HepG2 (cell line): ENCODE results near the gene BCAS1. TPM values are rescaled to one million over a fixed set of nuclear protein-coding genes. Genes with fewer than 3 reads are reported as not detected.

ENCODE experiments used
- DNMT1 ChIP-seq: sonication (generic); formaldehyde crosslinking; IDR thresholded peaks from 2 replicates; pipeline ENCODE4 v1.5.1; 2020; ENCODE audit warnings: mild to moderate bottlenecking, missing genetic modification reagents
- HMG20A ChIP-seq: IDR thresholded peaks from 2 replicates; pipeline ENCODE4 v1.6.1; 2016; ENCODE audit warnings: borderline replicate concordance
- JUNB ChIP-seq: sonication (generic); formaldehyde crosslinking; IDR thresholded peaks from 2 replicates; pipeline ENCODE4 v1.8.0; 2022; ENCODE audit warnings: missing genetic modification reagents, mild to moderate bottlenecking, borderline replicate concordance
- KIAA2018 ChIP-seq: sonication (generic); formaldehyde crosslinking; IDR thresholded peaks from 2 replicates; pipeline ENCODE4 v1.5.0; 2020; ENCODE audit warnings: mild to moderate bottlenecking, missing genetic modification reagents, borderline replicate concordance
- KLF16 ChIP-seq, 2 experiments: sonication (generic) in 1 of 2; formaldehyde crosslinking in 1 of 2; IDR thresholded peaks; 2 replicates each; pipeline versions ENCODE4 v1.6.1 to v1.8.0; 2016 to 2023; ENCODE audit warnings: missing genetic modification reagents in 2 of 2, missing compliant biosample characterization in 1 of 2
- MBD4 ChIP-seq: IDR thresholded peaks from 2 replicates; pipeline ENCODE4 v1.6.1; 2012; ENCODE audit warnings: low read length, inconsistent platforms, borderline replicate concordance
- NFKBIZ ChIP-seq: IDR thresholded peaks from 2 replicates; pipeline ENCODE4 v1.6.1; 2018; ENCODE audit warnings: missing genetic modification reagents, missing compliant biosample characterization
- NFYB ChIP-seq: sonication (generic); formaldehyde crosslinking; IDR thresholded peaks from 2 replicates; pipeline ENCODE4 v1.4.0; 2020; ENCODE audit warnings: missing genetic modification reagents
- PATZ1 ChIP-seq: sonication (generic); formaldehyde crosslinking; IDR thresholded peaks from 2 replicates; pipeline ENCODE4 v1.4.0; 2020; ENCODE audit warnings: missing genetic modification reagents
- RFX1 ChIP-seq: fragments of 450-650 bp; IDR thresholded peaks from 2 replicates; pipeline ENCODE4 v1.6.1; 2017
- SMYD3 ChIP-seq: sonication (generic); formaldehyde crosslinking; IDR thresholded peaks from 2 replicates; pipeline ENCODE4 v1.8.1; 2023; ENCODE audit warnings: mild to moderate bottlenecking, missing genetic modification reagents
- TRIM22 ChIP-seq: fragments of 450-650 bp; IDR thresholded peaks from 2 replicates; pipeline ENCODE4 v1.6.1; 2017
- TRIM24 ChIP-seq: sonication (generic); formaldehyde crosslinking; IDR thresholded peaks from 2 replicates; pipeline ENCODE4 v1.8.0; 2022; ENCODE audit warnings: mild to moderate bottlenecking, missing genetic modification reagents
- ZFP36L1 ChIP-seq: sonication (generic); formaldehyde crosslinking; IDR thresholded peaks from 2 replicates; pipeline ENCODE4 v1.8.0; 2022; ENCODE audit warnings: mild to moderate bottlenecking, missing genetic modification reagents, moderate library complexity
- ZNF460 ChIP-seq: sonication (generic); formaldehyde crosslinking; IDR thresholded peaks from 2 replicates; pipeline ENCODE4 v1.5.1; 2020; ENCODE audit warnings: missing genetic modification reagents, mild to moderate bottlenecking, borderline replicate concordance
- ZNF510 ChIP-seq: sonication (generic); formaldehyde crosslinking; IDR thresholded peaks from 2 replicates; pipeline ENCODE4 v1.4.0; 2020; ENCODE audit warnings: low read depth, mild to moderate bottlenecking, missing genetic modification reagents
- ZNF546 ChIP-seq: sonication (generic); formaldehyde crosslinking; conservative IDR thresholded peaks from 2 replicates; pipeline ENCODE4 v1.8.1; 2023; ENCODE audit warnings: mild to moderate bottlenecking, missing genetic modification reagents
- ZNF737 ChIP-seq: sonication (generic); formaldehyde crosslinking; IDR thresholded peaks from 2 replicates; pipeline ENCODE4 v1.5.0; 2020; ENCODE audit warnings: missing genetic modification reagents, mild to moderate bottlenecking, borderline replicate concordance
- ZNF775 ChIP-seq: sonication (generic); formaldehyde crosslinking; IDR thresholded peaks from 2 replicates; pipeline ENCODE4 v1.4.0; 2020; ENCODE audit warnings: missing genetic modification reagents, mild to moderate bottlenecking, moderate library complexity, borderline replicate concordance
- ZNF780A ChIP-seq: sonication (generic); formaldehyde crosslinking; IDR thresholded peaks from 2 replicates; pipeline ENCODE4 v1.8.0; 2022; ENCODE audit warnings: mild to moderate bottlenecking, missing genetic modification reagents, moderate library complexity
- polyA plus RNA-seq, 8 experiments: library from polyadenylated mRNA; depleted of rRNA in 3 of 8; stranded (reverse) in 7 of 8; unstranded in 1 of 8; fragments of >200 nt; fragmentation: Illumina TruSeq in 4 of 8; extraction: Trizol in 4 of 8; gene quantifications; 2 replicates each; pipeline versions ENCODE4 v1.2.1 to v1.2.3, GENCODE V29; 2011 to 2016; ENCODE audit warnings: low read depth in 4 of 8, missing spikeins in 1 of 8, mixed read lengths in 1 of 8; ENCODE audit not compliant: insufficient read depth in 1 of 8
- total RNA-seq, 5 experiments: library from RNA; depleted of rRNA; stranded (reverse); fragments of >200 nt; fragmentation: Illumina TruSeq; extraction: Trizol; gene quantifications; 2 replicates each; pipeline ENCODE4 v1.2.3, GENCODE V29; 2016; ENCODE audit warnings: low read depth in 1 of 5

The BCAS1 gene
- total and polyA plus RNA-seq, 2 of the 13 experiments (the other 11 are each of a cell fraction or from before 2014, with no cell fraction given): 0.55 to 0.91 TPM

DNA sequence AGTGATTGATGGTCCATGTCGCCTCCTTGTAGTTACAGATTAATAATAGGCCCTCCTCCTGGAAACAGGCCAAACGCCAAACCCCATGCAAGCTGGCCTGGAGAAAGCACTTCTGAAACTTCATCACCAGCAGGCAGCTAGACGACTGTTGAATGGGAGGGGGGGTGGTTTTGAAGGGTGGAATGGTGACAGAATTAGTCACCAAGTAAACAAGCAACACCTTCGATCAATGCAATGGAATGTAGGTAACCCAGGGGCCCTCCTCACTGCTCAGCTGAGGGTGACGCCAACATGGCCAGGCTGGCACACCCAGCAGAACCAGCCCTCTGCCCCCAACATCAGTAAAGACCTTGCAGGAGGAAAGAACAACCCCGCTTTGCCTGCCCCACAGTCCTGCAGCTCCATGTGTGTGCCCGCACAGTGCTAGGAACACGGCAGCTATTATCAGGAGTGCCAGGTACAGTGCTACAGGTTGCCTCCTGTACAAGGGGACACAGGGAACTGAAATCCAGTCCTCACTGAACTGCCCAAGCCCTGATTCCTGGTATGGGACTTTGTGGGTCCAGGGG lies 2.7 kb downstream of the BCAS1 start (continued):
- TF ChIP-seq KIAA2018 (CRISPR knock-in tag) (no peak), HMG20A (CRISPR knock-in tag) (peak; percentile 93; the same call in 1 of the 2 replicates), ZNF546 (CRISPR knock-in tag) (0 out of 2 replicates have a peak, but pooled peaks have one; percentile 63), NFKBIZ (CRISPR knock-in tag) (peak; percentile 87), SMYD3 (no peak), ZNF775 (CRISPR knock-in tag) (no peak), RFX1 (no peak), KLF16 (CRISPR knock-in tag; IDR thresholded peaks at IDR 0.05) (peak in 1 of 2 experiments; percentile 91; a peak in 1 of 4 replicates), ZNF510 (CRISPR knock-in tag) (no peak), ZNF460 (no peak), ZNF780A (CRISPR knock-in tag) (no peak), TRIM24 (CRISPR knock-in tag) (no peak), JUNB (peak; percentile 99), MBD4 (no peak), NFYB (no peak; the same call in none of the 2 replicates), ZNF737 (CRISPR knock-in tag) (no peak), TRIM22 (no peak), PATZ1 (CRISPR knock-in tag) (peak; percentile 93), DNMT1 (CRISPR knock-in tag) (peak; percentile 65; the same call in 1 of the 2 replicates), ZFP36L1 (peak; percentile 97)
